G401 (cell line): Measurements from ENCODE around the gene CABLES2. TPM values are rescaled to one million over a fixed set of nuclear protein-coding genes. Genes with fewer than 3 reads are reported as not detected.

Source experiments
- DNase-seq: peaks from one replicate; pipeline ENCODE4 v3.0.0-alpha.2; 2015; ENCODE audit warnings: low spot score
- in situ Hi-C: cut with HindIII; loops from 2 replicates; pipeline ENCODE4 v1.10.0; 2016; ENCODE audit warnings: low sequenced_read_pairs, mixed read lengths
- total RNA-seq: library from RNA; depleted of rRNA; stranded (reverse); fragments of >200 nt; shearing (Covaris generic); gene quantifications from 2 replicates; pipeline ENCODE4 v1.2.3, GENCODE V29; 2014

The CABLES2 gene
- total RNA-seq, 1 experiment from 2014 or later: 4.2 TPM

DNA sequence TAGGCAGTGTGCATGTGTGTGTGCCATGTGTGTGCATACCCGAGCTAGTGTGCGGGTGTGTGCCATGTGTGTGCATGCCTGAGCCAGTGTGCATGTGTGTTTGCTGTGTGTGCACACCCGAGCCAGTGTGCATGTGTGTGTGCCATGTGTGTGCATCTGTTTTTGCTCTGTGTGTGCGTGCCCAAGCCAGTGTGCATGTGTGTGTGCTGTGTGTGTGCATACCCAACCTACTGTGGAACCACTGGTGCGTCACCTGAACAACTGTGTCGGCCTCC is 14.6 kb upstream of the CABLES2 start:
- DNase-seq: no peak
- in situ Hi-C loops: no loop called here

DNA sequence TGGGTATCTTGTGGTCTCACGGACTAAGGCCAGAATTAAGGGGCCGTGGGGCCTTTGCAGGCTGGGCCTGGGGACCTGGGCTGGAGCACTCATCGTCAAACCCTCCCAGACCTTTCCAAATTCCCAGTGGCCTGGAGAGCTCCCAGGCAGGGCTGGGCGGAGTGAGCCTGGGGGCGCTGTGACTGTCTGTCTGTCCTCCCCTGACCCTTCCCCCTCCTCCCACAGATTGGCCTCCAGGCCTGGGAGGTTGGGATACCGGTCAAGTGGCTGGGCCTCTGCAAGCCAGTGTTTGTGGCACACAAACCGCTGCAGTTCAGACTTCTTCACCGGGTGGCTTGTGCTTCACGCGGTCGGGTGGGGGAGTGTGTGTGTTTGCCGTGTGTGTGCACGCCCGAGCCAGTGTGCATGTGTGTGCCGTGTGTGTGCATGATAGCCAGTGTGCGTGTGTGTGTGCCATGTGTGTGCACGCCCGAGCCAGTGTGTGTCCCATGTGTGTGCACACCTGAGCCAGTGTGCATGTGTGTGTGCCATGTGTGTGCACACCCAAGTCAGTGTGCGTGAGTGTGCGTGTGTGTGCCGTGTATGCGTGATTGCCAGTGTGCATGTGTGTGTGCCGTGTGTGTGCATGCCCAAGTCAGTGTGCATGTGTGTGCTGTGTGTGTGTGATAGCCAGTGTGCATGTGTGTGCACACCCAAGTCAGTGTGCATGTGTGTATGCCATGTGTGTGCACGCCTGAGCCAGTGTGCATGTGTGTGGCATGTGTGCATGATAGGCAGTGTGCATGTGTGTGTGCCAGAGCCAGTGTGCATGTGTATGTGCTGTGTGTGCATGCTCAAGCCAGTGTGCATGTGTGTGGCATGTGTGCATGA is 14.0 kb upstream of the CABLES2 start:
- in situ Hi-C loops: no loop called here
- no peak for DNase-seq

DNA sequence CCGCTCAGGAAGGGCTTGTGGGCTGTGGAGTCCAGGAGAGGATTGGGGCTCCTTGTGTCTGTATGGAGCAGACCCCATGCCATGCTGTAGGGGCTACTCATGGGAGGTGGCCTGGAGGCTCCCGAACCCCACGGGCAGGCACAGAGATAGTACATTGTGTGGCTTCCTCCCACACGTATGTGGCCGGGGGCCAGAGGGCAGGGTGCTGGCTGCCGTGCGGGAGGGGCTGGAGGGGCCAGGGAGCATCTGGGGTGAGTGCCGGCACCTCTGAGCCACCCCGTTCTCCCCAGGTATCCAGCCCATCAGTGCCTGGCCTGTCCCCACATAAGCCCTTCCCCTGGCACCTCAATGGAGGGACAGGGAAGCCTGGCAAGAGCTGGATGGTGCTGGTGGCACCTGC is 12.7 kb upstream of the CABLES2 start:
- DNase-seq: no peak
- in situ Hi-C loops: no loop called here

DNA sequence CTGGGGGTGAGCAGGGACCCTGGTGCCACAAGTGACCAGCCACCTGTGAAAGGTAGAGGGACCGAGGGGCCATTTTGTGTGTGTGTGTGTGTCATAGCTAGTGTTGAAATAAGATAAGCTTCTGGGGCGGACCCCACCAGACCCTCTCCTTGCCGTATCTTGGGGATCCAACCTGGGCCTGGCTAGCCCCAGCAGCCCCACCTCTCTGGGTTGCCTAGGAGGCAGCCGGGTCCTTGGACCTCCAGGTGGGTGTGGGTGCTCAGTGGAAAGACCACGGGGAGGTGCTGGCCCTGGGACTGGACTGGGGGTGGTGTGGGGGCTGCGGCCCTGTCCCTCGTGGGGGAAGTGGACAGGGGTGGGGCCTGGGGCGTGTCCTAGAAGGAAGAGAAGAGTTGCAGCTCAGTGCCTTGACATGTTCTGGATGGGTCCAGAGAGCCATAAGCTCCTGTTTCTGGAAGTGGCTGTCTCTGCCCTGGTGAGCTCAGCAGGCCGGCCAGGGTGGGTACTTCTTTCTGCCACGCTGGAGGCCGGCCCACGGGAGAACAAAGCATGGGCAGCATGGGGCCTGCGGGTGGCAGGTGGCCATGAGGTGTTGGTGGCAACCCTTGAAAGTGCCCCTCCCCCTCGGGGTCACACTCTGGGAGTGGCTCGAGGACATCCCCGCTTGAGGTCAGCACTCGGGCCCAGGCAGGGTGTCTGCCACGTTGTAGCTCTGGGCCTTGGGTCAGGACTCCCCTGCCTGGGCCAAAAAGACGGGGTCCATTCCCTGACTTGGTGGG is 11.8 kb upstream of the CABLES2 start:
- in situ Hi-C loops: no loop called here
- DNase-seq: no peak

DNA sequence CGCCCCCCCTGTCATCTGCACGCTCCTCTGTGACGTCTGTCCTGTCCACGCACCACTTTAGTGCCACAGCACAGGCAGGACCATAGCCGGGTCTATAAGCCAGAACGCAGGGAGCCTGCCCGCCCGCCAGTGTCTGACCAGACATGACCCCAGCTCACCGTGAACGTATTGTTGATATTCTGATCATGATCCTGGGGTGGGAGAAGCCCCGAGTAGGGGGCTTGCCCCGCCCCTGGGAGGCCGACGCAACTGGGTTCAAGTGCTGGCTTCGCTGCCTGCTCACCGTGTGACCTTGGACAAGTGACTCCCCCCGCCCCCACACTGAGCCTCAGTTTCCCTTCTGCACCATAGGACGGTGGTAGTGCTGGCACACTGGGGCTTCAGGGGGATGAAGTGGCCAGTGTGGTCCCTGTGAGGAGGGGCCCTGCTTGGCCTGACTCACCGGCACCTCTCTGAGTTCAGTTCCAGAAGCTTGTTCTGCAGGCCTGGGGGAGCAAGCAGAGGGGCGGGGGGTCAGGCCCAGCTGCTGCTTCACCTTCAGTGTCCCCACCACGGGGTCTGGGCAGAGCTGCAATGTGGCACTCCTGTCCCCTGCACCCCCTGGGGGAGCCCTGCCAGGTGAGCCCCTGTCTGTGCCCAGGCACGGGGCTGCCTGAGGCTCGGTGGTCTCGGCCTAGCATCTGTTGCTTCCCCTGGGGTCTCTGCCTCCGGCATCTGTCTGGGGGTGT is 11.1 kb upstream of the CABLES2 start:
- in situ Hi-C loops: no loop called here
- no peak for DNase-seq

DNA sequence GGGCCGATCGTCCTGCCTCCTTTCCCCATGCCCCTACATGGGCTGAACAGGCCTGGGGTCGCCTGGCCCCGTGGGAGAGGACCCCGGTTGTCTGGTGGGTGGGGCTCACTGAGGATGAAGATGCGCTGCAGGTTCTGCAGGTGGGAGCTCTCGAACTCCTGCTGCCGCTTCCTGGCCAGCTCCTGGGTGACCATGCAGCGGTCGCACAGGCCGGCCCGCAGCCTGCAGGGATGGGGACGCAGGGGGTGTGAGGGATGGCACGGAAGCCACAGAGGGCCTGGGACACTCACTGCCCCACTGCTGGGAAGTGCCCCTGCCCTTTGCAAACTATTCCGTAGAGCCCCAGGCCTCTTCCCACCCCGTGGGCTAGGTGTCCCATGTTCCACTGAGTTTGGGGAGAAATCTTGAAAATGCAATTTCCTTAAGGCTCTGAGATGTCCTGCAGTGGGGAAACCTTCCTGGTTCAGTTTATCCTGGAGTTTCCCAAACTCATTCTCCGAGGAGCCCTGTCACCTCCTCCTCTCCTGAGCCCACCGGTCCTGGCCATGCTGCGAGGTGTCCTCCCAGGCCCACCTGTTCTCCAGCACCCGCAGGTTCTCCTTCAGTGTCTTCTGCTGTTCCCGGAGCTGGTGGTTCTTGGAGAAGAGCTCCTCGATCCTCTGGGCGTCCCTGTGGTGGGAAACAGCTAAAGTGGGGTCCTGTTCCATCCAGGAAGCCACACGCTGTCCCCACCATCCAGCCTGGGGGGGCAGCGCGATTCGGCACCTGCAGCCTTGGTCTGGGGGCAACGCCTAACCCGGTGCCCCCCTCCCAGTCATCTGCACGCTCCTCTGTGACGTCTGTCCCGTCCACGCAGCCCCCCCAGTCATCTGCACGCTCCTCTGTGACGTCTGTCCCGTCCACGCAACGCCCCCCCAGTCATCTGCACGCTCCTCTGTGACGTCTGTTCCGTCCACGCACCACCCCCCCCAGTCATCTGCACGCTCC is 9.9 kb upstream of the CABLES2 start:
- DNase-seq: no peak
- in situ Hi-C loops: no loop called here

DNA sequence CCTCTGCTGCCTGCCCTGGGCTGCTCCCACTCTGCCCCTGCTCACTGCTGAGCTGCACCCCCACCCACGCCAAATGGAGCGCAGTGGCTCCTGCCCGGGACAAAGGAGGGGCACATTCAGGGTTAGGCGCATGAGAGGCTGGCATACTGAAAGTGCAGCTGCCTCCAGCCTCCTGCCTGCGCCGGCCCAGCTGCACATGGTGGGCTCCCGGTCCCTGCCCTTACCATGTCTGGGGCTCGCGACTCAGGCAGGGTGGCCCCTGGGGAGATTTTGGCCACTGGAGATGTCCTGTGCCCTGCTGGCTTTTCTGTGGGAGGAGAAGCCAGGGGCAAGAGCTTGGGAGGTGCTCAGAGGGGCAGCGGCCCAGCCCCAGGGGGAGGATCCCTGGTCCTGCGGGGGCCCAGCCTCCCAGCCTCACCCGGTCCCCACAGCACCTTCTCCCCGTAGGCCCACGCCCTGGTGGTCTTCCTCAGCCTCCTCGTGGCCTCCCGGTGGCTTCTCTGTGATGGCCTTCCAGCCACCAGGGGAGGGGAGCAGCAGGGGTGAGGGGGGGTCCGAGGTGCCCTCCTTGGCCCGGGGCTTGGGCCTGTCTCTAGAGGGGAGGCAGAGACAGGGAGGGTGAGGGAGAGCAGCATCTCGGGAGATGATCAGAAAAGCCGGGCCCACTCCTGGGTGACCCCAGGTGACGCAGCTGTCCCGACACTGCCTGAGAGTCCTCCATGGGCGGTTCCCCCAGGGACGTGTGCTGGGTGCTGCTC is 8.4 kb upstream of the CABLES2 start:
- in situ Hi-C loops: no loop called here

DNA sequence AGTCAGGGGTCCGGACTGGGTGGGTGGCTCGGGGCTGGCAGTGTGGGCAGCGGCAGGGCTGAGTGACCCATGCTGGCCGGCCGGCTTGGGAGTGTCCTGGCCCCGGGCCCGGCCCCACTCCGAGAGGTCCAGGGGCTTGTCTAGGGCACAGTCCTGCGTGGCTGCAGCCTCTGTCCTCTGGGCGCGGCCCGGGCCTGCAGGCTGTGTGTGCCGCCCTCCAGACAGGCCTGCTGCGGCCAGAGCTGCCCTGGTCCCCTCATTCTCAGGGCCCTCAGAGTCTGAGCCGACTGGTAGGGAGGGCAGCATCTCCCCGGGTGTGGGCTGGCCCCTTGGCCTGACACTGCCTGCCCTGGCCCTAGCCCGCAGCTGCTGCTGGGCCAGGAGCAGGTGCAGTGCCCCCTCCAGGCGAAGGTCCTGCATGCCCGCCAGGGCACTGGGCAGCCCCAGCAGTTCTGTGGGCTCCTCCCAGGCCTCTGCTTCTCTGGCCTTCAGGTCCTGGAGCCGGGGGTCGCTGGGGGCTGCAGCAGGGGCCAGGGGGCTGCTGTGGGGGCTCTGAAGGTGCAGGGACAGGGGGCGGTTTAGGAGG is 6.9 kb upstream of the CABLES2 start:
- no peak for DNase-seq
- in situ Hi-C loops: no loop called here

More for the DNA sequence above, 8.4 kb upstream of the CABLES2 start:
- no peak for DNase-seq

DNA sequence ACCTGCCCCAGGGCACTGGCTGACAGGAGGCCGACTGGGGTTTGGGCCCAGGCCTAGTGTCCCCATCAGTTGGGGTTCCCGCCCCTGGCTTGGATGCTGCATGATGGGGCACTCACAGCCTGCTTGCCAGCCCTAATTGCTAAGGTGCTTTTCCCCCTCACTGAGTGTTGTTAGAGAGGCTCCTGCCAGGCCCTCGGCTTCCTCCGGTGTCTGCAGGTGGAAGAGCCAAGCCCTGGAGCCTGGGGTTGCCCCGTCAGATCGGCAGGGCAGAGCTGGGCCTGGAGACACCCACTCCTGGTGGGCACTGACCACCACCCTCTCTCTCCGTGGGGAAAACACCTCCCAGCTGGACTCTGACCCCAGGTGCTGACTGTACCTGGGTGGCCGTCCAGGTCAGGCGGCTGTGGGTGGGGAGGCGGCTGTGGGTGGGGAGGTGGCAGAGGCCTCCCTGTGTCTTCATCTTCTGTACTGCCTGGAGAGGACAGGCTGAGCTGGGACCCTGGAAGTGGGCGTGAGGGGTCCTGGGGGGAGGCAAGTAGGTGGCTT is 6.0 kb upstream of the CABLES2 start:
- in situ Hi-C loops: no loop called here

DNA sequence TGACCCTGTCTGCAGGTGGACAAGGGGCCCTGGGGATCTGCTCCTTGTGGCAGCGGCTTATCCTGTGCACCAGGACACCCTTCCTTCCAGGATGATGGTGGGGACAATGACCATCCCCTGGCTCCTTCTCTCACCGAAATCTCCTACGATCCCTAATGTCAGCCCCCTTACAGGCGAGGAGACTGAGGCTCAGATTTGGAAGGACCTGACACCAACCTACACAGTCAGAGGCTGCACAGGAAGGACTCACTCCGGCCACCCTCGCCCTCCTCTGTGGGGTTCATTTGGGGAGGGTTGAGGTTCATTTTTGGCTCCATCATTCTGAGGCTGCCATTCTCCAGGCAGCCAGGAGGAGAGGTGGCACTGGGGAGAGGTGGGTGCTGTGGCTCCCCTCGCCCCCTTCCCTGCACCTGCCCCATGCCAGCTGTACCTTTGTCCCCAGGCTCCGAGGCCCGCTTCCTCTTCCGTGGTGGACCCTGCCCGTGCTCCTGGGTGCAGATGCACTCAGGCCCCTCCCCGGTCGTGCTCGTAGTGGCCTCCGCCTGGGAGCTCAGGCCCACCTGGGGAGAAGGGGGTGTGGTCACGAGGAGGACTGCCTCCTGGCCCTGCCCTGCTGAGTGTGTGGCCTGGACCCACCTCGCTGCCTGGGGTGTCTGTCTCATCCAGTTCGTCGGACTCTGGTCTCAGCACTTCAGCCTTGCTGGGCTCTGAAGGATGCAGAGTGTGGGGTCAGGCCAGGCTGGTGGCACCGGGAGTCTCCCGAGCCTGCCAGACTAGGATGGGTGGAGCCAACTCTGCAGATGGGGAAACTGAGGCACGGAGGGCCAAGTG is 5.3 kb upstream of the CABLES2 start:
- no peak for DNase-seq
- in situ Hi-C loops: no loop called here

More for the DNA sequence above, 6.0 kb upstream of the CABLES2 start:
- no peak for DNase-seq

DNA sequence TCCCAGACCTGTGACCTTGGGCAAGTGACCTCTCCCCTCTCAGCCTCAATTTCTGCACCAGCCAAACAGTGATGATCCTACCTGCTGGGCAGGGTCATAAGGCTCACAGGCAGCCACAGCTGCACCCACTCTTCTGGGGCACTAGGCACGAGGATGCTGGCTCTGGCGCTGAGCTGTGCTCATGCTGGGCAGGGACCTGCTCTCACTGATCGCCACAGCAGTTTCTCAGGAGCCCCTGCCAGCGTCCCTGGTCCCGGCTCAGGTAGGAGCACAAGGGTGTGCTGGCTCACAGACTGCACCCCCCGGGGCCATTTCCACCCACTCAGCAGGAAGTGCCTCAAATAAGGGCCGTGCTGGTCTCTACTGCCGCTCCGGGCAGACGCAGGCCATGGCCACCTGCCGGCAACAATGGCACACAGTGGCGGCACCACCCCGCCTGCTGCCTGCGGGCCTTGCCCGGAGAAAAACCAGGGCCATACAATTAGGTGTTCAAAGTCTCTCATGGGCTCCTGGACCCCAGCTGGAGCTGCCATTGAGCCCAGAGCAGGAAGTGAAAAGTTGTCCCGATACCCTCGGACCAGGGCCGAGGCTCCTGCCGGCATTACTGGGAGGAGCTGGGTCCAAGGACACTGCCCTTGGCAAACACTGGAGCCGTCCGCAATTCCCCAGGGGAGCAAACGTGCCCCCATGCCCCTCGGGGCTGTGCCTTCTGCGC is 4.6 kb upstream of the CABLES2 start:
- in situ Hi-C loops: no loop called here
- no peak for DNase-seq

DNA sequence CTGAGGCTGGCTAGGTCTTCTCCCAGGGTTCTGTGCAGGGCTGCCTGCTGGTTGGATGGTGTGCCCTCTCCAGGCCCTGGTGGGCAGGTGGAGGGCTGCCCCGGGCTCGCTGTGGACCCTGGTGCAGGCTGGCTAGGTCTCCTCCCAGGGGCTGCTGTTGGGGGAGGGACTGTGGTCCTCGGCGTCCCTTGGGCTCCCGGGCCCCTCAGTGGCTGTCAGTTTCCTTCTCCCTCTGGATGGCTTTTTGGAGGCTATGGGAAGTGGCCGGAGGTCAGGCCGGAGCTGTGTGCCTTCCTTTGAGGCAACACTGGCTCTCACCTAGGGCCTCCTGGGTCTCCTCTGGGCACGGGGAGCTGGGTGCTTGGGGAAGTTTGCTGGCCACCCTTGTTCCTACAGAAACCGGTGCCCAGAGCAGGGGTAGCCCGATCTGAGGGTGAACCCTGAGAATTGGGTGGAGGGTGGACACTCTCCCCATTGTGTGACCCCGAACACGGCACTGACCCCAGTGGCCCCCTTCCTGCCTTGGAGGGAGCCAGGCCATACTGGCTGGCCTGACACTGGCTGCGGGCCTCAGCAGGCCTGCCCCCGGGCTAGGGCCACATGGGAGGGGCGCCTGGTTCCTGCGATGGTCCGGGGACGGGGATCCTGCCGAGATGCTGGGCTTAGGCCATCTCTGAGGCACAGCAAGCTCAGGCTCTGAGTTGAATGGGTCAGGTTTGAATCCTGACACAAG is 3.8 kb upstream of the CABLES2 start:
- no peak for DNase-seq
- in situ Hi-C loops: no loop called here

DNA sequence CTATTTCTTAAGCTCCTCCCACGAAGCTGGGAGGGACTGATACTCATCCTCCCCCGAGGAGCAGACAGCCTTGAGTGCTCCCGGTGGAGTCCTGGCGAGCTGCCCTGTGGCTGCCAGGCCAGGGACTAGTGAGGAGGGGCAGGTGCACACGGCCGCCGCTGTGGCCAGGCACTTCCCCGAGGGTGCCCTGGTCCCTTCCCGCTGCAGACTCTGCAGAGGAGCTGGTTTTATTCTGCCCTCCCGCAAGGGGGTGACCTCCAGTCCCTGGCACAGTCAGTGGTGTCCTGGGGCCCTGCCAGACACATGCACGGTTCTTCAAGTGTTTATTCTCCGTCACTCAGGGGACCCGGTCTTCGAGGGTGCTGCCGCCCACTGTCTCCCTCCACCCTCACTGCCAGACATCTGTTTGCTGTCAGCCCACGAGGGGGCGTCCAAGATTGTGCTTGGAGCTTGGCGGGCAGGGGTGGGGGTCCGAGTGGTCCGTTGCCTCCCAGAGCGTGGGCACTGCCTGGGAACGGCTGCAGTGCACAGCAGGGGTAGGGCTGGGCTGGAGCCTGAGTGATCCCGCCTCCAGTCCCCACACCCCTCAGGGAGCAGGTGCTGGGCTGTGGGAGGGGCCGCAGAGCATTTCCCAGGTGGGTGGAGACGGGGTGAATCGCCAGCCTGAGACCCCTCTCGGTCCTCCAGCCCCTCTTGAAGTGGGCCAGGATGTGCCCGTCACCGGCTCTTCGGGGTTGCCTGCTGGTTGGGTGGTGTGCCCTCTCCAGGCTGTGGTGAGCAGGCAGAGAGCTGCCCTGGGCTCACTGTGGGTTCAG is 3.1 kb upstream of the CABLES2 start:
- DNase-seq: peak; percentile 48
- in situ Hi-C loops: no loop called here

DNA sequence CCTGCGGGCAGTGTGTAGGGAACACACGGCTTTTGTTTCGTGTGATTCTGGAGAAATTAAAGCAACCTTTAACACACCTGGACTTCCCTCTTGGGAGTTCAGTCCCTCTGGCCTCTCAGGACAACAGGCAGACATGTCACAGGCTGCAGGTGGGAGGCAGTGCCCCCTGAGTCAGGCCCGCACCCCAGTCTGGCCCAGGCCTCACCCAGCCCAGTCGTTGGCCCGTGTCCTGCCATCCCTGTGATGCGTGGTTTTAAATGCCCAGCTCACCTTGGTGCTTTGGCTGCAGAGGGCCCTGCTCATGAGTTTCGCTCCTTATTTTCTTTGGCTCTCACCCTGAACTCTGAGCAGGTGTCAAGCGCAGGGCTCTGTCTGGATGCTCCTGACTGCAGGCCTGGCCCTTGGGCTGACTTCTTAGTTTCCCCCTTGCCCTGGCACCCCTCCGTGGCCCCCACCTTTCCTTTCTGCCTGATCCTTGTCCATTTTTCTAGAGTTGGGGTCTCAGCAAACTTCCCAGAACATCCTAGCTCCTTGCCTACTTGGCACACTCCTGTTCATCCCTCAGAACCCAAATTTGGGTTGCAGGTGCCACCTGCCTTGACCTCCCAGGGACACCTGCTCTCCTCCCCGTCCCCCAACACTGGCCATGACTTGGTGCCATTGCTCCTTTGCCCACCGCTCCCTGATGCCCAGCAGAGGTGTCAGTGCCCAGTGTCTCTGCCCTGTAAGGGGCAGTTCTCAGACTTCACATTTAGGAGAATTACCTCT is 2.2 kb upstream of the CABLES2 start:
- no peak for DNase-seq
- in situ Hi-C loops: no loop called here
